ENCODE measurements around the gene PDE4D. TPM values are rescaled to one million over a fixed set of nuclear protein-coding genes. Genes with fewer than 3 reads are reported as not detected.
A peak's percentile ranks its signal among the peaks of the same experiment; 100 is the strongest.

The PDE4D gene
- total RNA-seq, 1 donor from 2014 or later = 47.7 TPM

GRCh38 chr5:59296317-59297264 lies 596.9 kb downstream of the PDE4D start:
- no peaks in the 10 kb centered on the region for H3K27me3 Mint-ChIP-seq
- no peak overlapping the region for H3K27ac Mint-ChIP-seq
- H3K9me3 Mint-ChIP-seq = no peaks in the 10 kb centered on the region
- no peaks in the 10 kb centered on the region for H3K36me3 Mint-ChIP-seq (ENCODE audit: low read depth)
- peaks cover 8% of the 10 kb centered on the region for H3K4me1 Mint-ChIP-seq
- intact Hi-C loops (cut with micrococcal nuclease) = no loop called here
- DNase-seq = no peak
- peak overlapping the region; percentile 62 for H3K4me3 Mint-ChIP-seq

GRCh38 chr5:59293700-59294099 lies 599.8 kb downstream of the PDE4D start:
- intact Hi-C loops (cut with micrococcal nuclease) = no loop called here
- Mint-ChIP-seq H3K27ac (no peak overlapping the region), H3K4me3 (no peak overlapping the region), H3K27me3 (peaks cover 3% of the 10 kb centered on the region), H3K36me3 (ENCODE audit: low read depth) (no peaks in the 10 kb centered on the region), H3K4me1 (peaks cover 8% of the 10 kb centered on the region), H3K9me3 (no peaks in the 10 kb centered on the region)
- no peak for DNase-seq

GRCh38 chr5:59291941-59292340 lies 601.6 kb downstream of the PDE4D start:
- no peaks in the 10 kb centered on the region for H3K9me3 Mint-ChIP-seq
- DNase-seq = no peak
- intact Hi-C loops (cut with micrococcal nuclease) = no loop called here
- H3K36me3 Mint-ChIP-seq (ENCODE audit: low read depth) = no peaks in the 10 kb centered on the region
- H3K27me3 Mint-ChIP-seq = peaks cover 8% of the 10 kb centered on the region
- no peak overlapping the region for H3K4me3 Mint-ChIP-seq
- peaks cover 5% of the 10 kb centered on the region for H3K4me1 Mint-ChIP-seq
- no peak overlapping the region for H3K27ac Mint-ChIP-seq

- Mint-ChIP-seq H3K27me3 (peaks cover 12% of the 10 kb centered on the region), H3K9me3 (no peaks in the 10 kb centered on the region), H3K4me1 (no peaks in the 10 kb centered on the region), H3K4me3 (no peak overlapping the region), H3K36me3 (ENCODE audit: low read depth) (no peaks in the 10 kb centered on the region), H3K27ac (no peak overlapping the region)
- intact Hi-C loops (cut with micrococcal nuclease) = no loop called here
- no peak for DNase-seq
These were observed 605.6 kb downstream of the PDE4D start for GRCh38 chr5:59287884-59288283.

- intact Hi-C loops (cut with micrococcal nuclease) = no loop called here
- Mint-ChIP-seq H3K4me1 (no peaks in the 10 kb centered on the region), H3K27ac (no peak overlapping the region)
These were observed 606.2 kb downstream of the PDE4D start for GRCh38 chr5:59287361-59287760.

GRCh38 chr5:59286510-59286909 lies 607.0 kb downstream of the PDE4D start:
- Mint-ChIP-seq H3K9me3 (no peaks in the 10 kb centered on the region), H3K4me3 (no peak overlapping the region), H3K4me1 (no peaks in the 10 kb centered on the region), H3K36me3 (ENCODE audit: low read depth) (no peaks in the 10 kb centered on the region), H3K27me3 (peaks cover 14% of the 10 kb centered on the region), H3K27ac (no peak overlapping the region)
- no peak for DNase-seq
- intact Hi-C loops (cut with micrococcal nuclease) = no loop called here

More at GRCh38 chr5:59287361-59287760, 606.2 kb downstream of the PDE4D start:
- no peak for DNase-seq
- no peaks in the 10 kb centered on the region for H3K36me3 Mint-ChIP-seq (ENCODE audit: low read depth)
- no peaks in the 10 kb centered on the region for H3K9me3 Mint-ChIP-seq
- no peak overlapping the region for H3K4me3 Mint-ChIP-seq
- peaks cover 12% of the 10 kb centered on the region for H3K27me3 Mint-ChIP-seq

- Mint-ChIP-seq H3K4me1 (no peaks in the 10 kb centered on the region), H3K27ac (no peak overlapping the region), H3K36me3 (ENCODE audit: low read depth) (no peaks in the 10 kb centered on the region), H3K27me3 (peaks cover 17% of the 10 kb centered on the region), H3K4me3 (no peak overlapping the region), H3K9me3 (no peaks in the 10 kb centered on the region)
- intact Hi-C loops (cut with micrococcal nuclease) = no loop called here
- no peak for DNase-seq
These were observed 608.1 kb downstream of the PDE4D start for GRCh38 chr5:59285300-59286016.

GRCh38 chr5:59282726-59283125 lies 610.8 kb downstream of the PDE4D start:
- no peaks in the 10 kb centered on the region for H3K4me1 Mint-ChIP-seq
- H3K27ac Mint-ChIP-seq = no peak overlapping the region
- H3K27me3 Mint-ChIP-seq = peaks cover 16% of the 10 kb centered on the region
- H3K36me3 Mint-ChIP-seq (ENCODE audit: low read depth) = no peaks in the 10 kb centered on the region
- intact Hi-C loops (cut with micrococcal nuclease) = no loop called here
- H3K9me3 Mint-ChIP-seq = no peaks in the 10 kb centered on the region
- H3K4me3 Mint-ChIP-seq = no peak overlapping the region
- no peak for DNase-seq

GRCh38 chr5:59279979-59280378 lies 613.5 kb downstream of the PDE4D start:
- H3K9me3 Mint-ChIP-seq = no peaks in the 10 kb centered on the region
- intact Hi-C loops (cut with micrococcal nuclease) = no loop called here
- peaks cover 32% of the 10 kb centered on the region for H3K27me3 Mint-ChIP-seq

GRCh38 chr5:59276917-59277372 lies 616.6 kb downstream of the PDE4D start:
- Mint-ChIP-seq H3K27me3 (peaks cover 37% of the 10 kb centered on the region), H3K9me3 (no peaks in the 10 kb centered on the region), H3K36me3 (ENCODE audit: low read depth) (no peaks in the 10 kb centered on the region), H3K27ac (no peak overlapping the region), H3K4me3 (no peak overlapping the region), H3K4me1 (peaks cover 9% of the 10 kb centered on the region)
- intact Hi-C loops (cut with micrococcal nuclease) = no loop called here
- no peak for DNase-seq

More at GRCh38 chr5:59279979-59280378, 613.5 kb downstream of the PDE4D start:
- Mint-ChIP-seq H3K36me3 (ENCODE audit: low read depth) (no peaks in the 10 kb centered on the region), H3K27ac (no peak overlapping the region), H3K4me1 (peaks cover 8% of the 10 kb centered on the region), H3K4me3 (no peak overlapping the region)
- no peak for DNase-seq

GRCh38 chr5:59276325-59276675 lies 617.2 kb downstream of the PDE4D start:
- Mint-ChIP-seq H3K4me1 (peaks cover 9% of the 10 kb centered on the region), H3K27ac (no peak overlapping the region), H3K9me3 (no peaks in the 10 kb centered on the region), H3K4me3 (no peak overlapping the region), H3K36me3 (ENCODE audit: low read depth) (no peaks in the 10 kb centered on the region), H3K27me3 (peaks cover 34% of the 10 kb centered on the region)
- intact Hi-C loops (cut with micrococcal nuclease) = no loop called here
- DNase-seq = no peak

- Mint-ChIP-seq H3K4me3 (peak overlapping the region; percentile 52), H3K36me3 (ENCODE audit: low read depth) (no peaks in the 10 kb centered on the region), H3K4me1 (peaks cover 9% of the 10 kb centered on the region), H3K27ac (no peak overlapping the region), H3K27me3 (peaks cover 34% of the 10 kb centered on the region), H3K9me3 (no peaks in the 10 kb centered on the region)
- DNase-seq = no peak
- intact Hi-C loops (cut with micrococcal nuclease) = no loop called here
These were observed 617.8 kb downstream of the PDE4D start for GRCh38 chr5:59275510-59276324.

GRCh38 chr5:59275170-59275509 lies 618.4 kb downstream of the PDE4D start:
- DNase-seq = no peak
- Mint-ChIP-seq H3K4me3 (peak overlapping the region; percentile 52), H3K27me3 (peaks cover 34% of the 10 kb centered on the region), H3K4me1 (peaks cover 9% of the 10 kb centered on the region), H3K27ac (no peak overlapping the region), H3K9me3 (no peaks in the 10 kb centered on the region), H3K36me3 (ENCODE audit: low read depth) (no peaks in the 10 kb centered on the region)
- intact Hi-C loops (cut with micrococcal nuclease) = no loop called here

All from activated CD4-positive, alpha-beta T cell treated with anti-CD3 and anti-CD28 coated beads, Interleukin-2, amount 10 ng/mL, durations not matched to agents 24 days and 14 days (primary cell).